AG10803 (cell line): ENCODE data around the gene FTO.
A peak's percentile ranks its signal among the peaks of the same experiment; 100 is the strongest.

Experiments used
- DNase-seq: peaks from one replicate; pipeline ENCODE4 v3.0.0; 2010; ENCODE audit warnings: low read depth
- H3K4me3 ChIP-seq: 2 replicates; pipeline ENCODE4 v1.5.1; 2011; ENCODE audit warnings: mild to moderate bottlenecking, low read length, control low read depth
- CTCF ChIP-seq: conservative IDR thresholded peaks from 2 replicates; pipeline ENCODE4 v1.5.1; 2011; ENCODE audit warnings: mild to moderate bottlenecking, low read length, control low read depth, inconsistent platforms

The FTO gene

GRCh38 chr16:54120846-54121480 is 417.0 kb downstream of the FTO start:
- no peak for DNase-seq
- no peak overlapping the region for H3K4me3 ChIP-seq
- no peak for TF ChIP-seq CTCF

GRCh38 chr16:54121539-54122295 is 417.8 kb downstream of the FTO start:
- H3K4me3 ChIP-seq: no peak overlapping the region
- no peak for DNase-seq
- no peak for TF ChIP-seq CTCF

- TF ChIP-seq CTCF: no peak
- H3K4me3 ChIP-seq: no peak overlapping the region
- peak; percentile 42 for DNase-seq
These were observed 419.8 kb downstream of the FTO start for GRCh38 chr16:54123766-54124165.

- no peak for TF ChIP-seq CTCF
- H3K4me3 ChIP-seq: no peak overlapping the region
- DNase-seq: no peak
These were observed 422.0 kb downstream of the FTO start for GRCh38 chr16:54125751-54126655.

- DNase-seq: no peak
These were observed 423.0 kb downstream of the FTO start for GRCh38 chr16:54126907-54127306.

GRCh38 chr16:54128629-54129234 is 424.8 kb downstream of the FTO start:
- H3K4me3 ChIP-seq: no peak overlapping the region
- TF ChIP-seq CTCF: no peak
- DNase-seq: no peak

More at GRCh38 chr16:54126907-54127306, 423.0 kb downstream of the FTO start:
- no peak for TF ChIP-seq CTCF
- H3K4me3 ChIP-seq: no peak overlapping the region
